Breast epithelium (tissue), 4 donors: ENCODE results near the gene C19orf12. TPM values are rescaled to one million over a fixed set of nuclear protein-coding genes. Genes with fewer than 3 reads are reported as not detected.

Experiments
- DNase-seq, 2 donors: peaks; one replicate each; pipeline ENCODE4 v3.0.0-alpha.2; 2019; ENCODE audit warnings: low spot score in 2 of 2
- H3K27ac ChIP-seq, 2 donors: fragments of 200-600 bp; sonication (generic) in 1 of 2; one replicate each; pipeline ENCODE4 v1.5.1; 2016 to 2019; ENCODE audit warnings: mild to moderate bottlenecking in 1 of 2
- H3K27me3 ChIP-seq, 2 donors: fragments of 200-600 bp; sonication (generic) in 1 of 2; one replicate each; pipeline versions ENCODE4 v1.5.1 to v1.6.0; 2017 to 2019; ENCODE audit warnings: control low read depth in 1 of 2, mild to moderate bottlenecking in 1 of 2
- H3K36me3 ChIP-seq: fragments of 200-600 bp; one replicate; pipeline ENCODE4 v1.5.1; 2019
- H3K4me1 ChIP-seq, 2 donors: fragments of 200-600 bp; sonication (generic); one replicate each; pipeline ENCODE4 v1.5.1; 2016 to 2019; ENCODE audit warnings: control low read depth in 1 of 2
- H3K4me3 ChIP-seq, 3 donors: fragments of 200-600 bp; sonication (generic); 1 replicate in 2 of 3; 2 replicates in 1 of 3; pipeline ENCODE4 v1.5.1; 2016 to 2019; ENCODE audit warnings: mild to moderate bottlenecking in 3 of 3, moderate library complexity in 2 of 3
- H3K9me3 ChIP-seq, 2 donors: fragments of 200-600 bp; sonication (generic) in 1 of 2; one replicate each; pipeline ENCODE4 v1.5.1; 2016 to 2019; ENCODE audit warnings: control low read depth in 1 of 2
- POLR2A ChIP-seq: fragments of 450-650 bp; IDR thresholded peaks from one replicate; pipeline ENCODE4 v1.6.1; 2016; ENCODE audit warnings: antibody characterized with exemption, mild to moderate bottlenecking, moderate library complexity
- POLR2AphosphoS5 ChIP-seq, 3 donors: sonication (generic); formaldehyde crosslinking; IDR thresholded peaks; one replicate each; pipeline ENCODE4 v1.6.1; 2017; ENCODE audit warnings: antibody characterized with exemption in 3 of 3
- intact Hi-C: fragments of 100-400 bp; cut with DNase I; formaldehyde crosslinking; loops from one replicate; pipeline ENCODE4 v1.15.1; 2023; ENCODE audit warnings: low total_unique reads
- total RNA-seq, 3 donors: library from RNA; depleted of rRNA; stranded (reverse); fragments of >200 nt; gene quantifications; one replicate each; pipeline ENCODE4 v1.1.0, GENCODE V29; 2016
- TF ChIP-seq, protein P1 (sequence below), 3 donors: fragments of 450-650 bp; IDR thresholded peaks; one replicate each; pipeline ENCODE4 v1.5.1; 2016 to 2017; ENCODE audit warnings: antibody characterized with exemption in 3 of 3, mild to moderate bottlenecking in 3 of 3, moderate library complexity in 3 of 3

C19orf12 gene
- total RNA-seq, 3 donors from 2014 or later = 42.7 to 230 (median 53.7) TPM

DNA sequence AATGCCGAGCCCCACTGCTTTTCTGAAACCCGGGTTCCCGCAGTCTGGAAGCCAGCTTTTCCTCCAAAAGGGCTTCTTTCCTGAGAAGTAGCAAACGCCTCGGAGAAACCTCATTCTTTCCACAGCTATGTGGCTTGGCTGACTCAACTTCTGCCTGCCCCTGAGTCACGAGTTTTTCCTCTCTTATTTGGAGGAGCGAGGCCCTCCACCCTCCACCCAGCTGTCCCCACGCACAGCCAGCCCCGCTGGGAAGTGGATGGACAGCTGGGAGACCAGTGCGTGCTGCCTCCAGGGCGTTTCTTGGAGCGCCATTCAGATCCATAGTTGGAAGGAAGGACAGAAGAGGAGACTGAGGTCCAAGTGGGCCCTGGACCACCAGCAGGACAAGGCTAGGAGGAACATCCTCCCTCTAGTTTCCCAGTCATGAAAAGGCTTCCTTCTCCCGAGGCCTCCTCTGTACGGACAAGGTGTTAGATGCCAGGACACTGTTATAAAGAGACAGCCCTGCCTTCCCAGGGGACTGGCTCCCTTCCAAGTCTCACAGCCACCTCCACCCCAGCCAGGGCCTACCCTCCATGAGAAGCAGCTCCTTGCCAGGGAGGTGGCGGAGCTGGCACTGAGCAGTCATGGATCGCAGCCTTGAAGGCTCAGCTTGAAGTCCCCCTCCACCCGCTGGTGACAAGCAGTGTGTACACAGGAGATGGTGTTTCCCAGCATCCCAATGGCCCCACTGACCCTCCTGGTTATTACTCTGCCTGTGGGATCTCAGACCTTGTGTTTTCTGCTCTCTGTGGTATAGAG lies 52.3 kb downstream of the C19orf12 start:
- Histone ChIP-seq H3K9me3 (no peaks in the 10 kb centered on the region), H3K36me3 (no peaks in the 10 kb centered on the region), H3K4me1 (peaks cover 26 to 28% of the 10 kb centered on the region in 2 donors), H3K4me3 (peak overlapping the region in 2 of 3 donors; percentile 16 to 40), H3K27ac (peak overlapping the region; percentile 91 to 98), H3K27me3 (no peaks in the 10 kb centered on the region)
- DNase-seq = peak; percentile 55 to 68
- intact Hi-C loops = no loop called here
- TF ChIP-seq, protein P1, sequence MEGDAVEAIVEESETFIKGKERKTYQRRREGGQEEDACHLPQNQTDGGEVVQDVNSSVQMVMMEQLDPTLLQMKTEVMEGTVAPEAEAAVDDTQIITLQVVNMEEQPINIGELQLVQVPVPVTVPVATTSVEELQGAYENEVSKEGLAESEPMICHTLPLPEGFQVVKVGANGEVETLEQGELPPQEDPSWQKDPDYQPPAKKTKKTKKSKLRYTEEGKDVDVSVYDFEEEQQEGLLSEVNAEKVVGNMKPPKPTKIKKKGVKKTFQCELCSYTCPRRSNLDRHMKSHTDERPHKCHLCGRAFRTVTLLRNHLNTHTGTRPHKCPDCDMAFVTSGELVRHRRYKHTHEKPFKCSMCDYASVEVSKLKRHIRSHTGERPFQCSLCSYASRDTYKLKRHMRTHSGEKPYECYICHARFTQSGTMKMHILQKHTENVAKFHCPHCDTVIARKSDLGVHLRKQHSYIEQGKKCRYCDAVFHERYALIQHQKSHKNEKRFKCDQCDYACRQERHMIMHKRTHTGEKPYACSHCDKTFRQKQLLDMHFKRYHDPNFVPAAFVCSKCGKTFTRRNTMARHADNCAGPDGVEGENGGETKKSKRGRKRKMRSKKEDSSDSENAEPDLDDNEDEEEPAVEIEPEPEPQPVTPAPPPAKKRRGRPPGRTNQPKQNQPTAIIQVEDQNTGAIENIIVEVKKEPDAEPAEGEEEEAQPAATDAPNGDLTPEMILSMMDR (IDR thresholded peaks at IDR 0.05) = no peak
- TF ChIP-seq POLR2AphosphoS5 (IDR thresholded peaks at IDR 0.05) = peak; percentile 30 to 69 (median 51)

DNA sequence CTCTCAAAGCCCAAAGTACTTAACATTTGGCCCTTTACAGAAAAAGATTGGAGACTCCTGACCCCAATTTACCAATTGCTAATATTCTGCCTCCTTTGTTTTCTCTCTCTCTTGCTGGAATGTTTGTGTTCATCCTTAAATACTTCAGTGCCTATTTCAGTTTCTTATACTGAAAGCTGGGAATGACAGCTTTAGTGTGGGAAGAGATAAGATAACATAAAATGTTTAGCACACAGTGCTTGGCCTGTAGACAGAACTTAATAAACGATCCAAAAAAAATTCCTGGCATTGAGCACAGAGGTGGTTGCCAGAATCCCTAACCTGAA lies 52.8 kb downstream of the C19orf12 start:
- Histone ChIP-seq H3K27ac (peak overlapping the region; percentile 91 to 98), H3K9me3 (no peaks in the 10 kb centered on the region), H3K4me1 (peaks cover 21 to 22% of the 10 kb centered on the region in 2 donors), H3K36me3 (no peaks in the 10 kb centered on the region), H3K27me3 (no peaks in the 10 kb centered on the region), H3K4me3 (peak overlapping the region in 2 of 3 donors; percentile 16 to 40)
- TF ChIP-seq POLR2AphosphoS5 (IDR thresholded peaks at IDR 0.05) (no peak), POLR2A (no peak)
- TF ChIP-seq, protein P1 (IDR thresholded peaks at IDR 0.05) = no peak
- no peak for DNase-seq
- intact Hi-C loops = no loop called here

DNA sequence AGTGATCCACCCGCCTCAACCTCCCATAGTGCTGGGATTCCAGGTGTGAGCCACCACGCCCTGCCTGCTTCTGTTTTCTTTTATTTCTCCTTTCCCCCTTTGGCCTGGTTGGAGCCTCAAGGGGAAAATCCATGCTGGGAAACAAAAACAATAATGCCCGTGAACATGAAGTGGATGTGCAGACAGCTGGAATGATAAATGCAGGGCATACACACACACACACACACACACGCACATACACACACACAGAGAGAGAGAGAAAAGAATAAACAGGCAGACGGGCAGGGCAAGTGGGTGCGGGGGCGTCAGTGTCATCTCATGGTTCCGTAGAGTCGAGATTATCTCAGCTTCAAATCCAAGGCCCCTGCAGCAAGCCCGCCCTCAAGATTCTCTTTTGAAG lies 54.2 kb downstream of the C19orf12 start:
- peak overlapping the region; percentile 62 to 91 for H3K27ac ChIP-seq
- H3K4me1 ChIP-seq = peaks cover 16 to 20% of the 10 kb centered on the region in 2 donors

DNA sequence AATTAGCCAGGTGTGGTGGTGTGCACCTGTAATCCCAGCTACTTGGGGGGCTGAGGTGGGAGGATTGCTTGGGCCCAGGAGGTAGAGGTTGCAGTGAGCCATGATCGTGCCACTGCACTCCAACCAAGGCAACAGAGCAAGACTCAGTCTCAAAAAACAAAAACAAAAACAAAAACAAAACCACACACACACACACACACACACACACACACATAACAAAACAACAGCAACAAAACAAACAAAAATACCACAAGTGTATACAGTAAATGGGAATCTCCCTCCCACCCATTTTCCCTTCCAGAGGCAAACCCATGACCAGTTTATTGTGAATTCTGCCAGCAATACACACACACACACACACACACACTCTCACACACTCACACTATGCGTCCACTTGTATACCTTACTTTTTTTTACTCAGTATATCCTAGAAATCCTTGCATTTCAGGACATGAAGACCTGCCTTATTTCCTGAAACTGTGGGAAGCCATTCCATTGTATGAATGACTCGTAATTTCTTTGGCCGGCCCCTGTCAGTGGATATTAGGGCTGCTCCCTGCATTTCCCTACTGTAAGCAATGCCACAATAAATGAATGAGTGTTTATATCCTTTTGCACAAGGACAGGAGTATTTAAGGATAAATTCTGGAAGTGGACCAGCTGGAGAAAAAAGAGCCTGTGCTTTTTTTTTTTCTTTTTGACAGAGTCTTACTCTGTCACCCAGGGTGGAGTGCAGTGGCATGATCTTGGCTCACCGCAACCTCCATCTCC lies 56.7 kb downstream of the C19orf12 start:
- Histone ChIP-seq H3K36me3 (no peaks in the 10 kb centered on the region), H3K27me3 (no peaks in the 10 kb centered on the region), H3K4me3 (no peak overlapping the region), H3K27ac (no peak overlapping the region), H3K4me1 (peaks cover 6 to 14% of the 10 kb centered on the region in 2 donors), H3K9me3 (no peaks in the 10 kb centered on the region)
- DNase-seq = no peak
- TF ChIP-seq, protein P1 (IDR thresholded peaks at IDR 0.05) = no peak
- TF ChIP-seq POLR2AphosphoS5 (IDR thresholded peaks at IDR 0.05) (no peak), POLR2A (no peak)
- intact Hi-C loops = no loop called here

More for the DNA sequence above, 54.2 kb downstream of the C19orf12 start:
- no peaks in the 10 kb centered on the region for H3K27me3 ChIP-seq
- H3K36me3 ChIP-seq = no peaks in the 10 kb centered on the region
- intact Hi-C loops = no loop called here
- no peaks in the 10 kb centered on the region for H3K9me3 ChIP-seq
- H3K4me3 ChIP-seq = no peak overlapping the region
- peak in 1 of 2 donors; percentile 30 for DNase-seq
- TF ChIP-seq POLR2AphosphoS5 (IDR thresholded peaks at IDR 0.05) (no peak), POLR2A (no peak)
- TF ChIP-seq, protein P1 (IDR thresholded peaks at IDR 0.05) = no peak
